Ishikawa (cell line): ENCODE results near the gene NARF.

Source experiments
- CEBPB ChIP-seq: IDR thresholded peaks from 2 replicates; pipeline ENCODE4 v1.6.1; 2012
- CREB1 ChIP-seq: IDR thresholded peaks from 2 replicates; pipeline ENCODE4 v1.6.1; 2012; ENCODE audit warnings: low read depth
- EGR1 ChIP-seq: IDR thresholded peaks from 2 replicates; pipeline ENCODE4 v1.6.1; 2012
- EP300 ChIP-seq: IDR thresholded peaks from 2 replicates; pipeline ENCODE4 v1.6.1; 2012; ENCODE audit warnings: borderline replicate concordance
- MAX ChIP-seq: IDR thresholded peaks from 2 replicates; pipeline ENCODE4 v1.6.1; 2012
- RAD21 ChIP-seq: IDR thresholded peaks from 2 replicates; pipeline ENCODE4 v1.6.1; 2012; ENCODE audit warnings: low read depth
- TAF1 ChIP-seq: IDR thresholded peaks from 2 replicates; pipeline ENCODE4 v1.6.1; 2012; ENCODE audit warnings: low read depth, mild to moderate bottlenecking
- TCF12 ChIP-seq: IDR thresholded peaks from 2 replicates; pipeline ENCODE4 v1.6.1; 2012; ENCODE audit warnings: low read depth
- YY1 ChIP-seq: IDR thresholded peaks from 2 replicates; pipeline ENCODE4 v1.6.1; 2012; ENCODE audit warnings: low read depth
- ZBTB7A ChIP-seq: IDR thresholded peaks from 2 replicates; pipeline ENCODE4 v1.6.1; 2012; ENCODE audit warnings: low read depth

GRCh38 chr17:82439829-82440365 lies 18.6 kb upstream of the NARF start:
- TF ChIP-seq RAD21 (no peak), YY1 (no peak), TCF12 (no peak), ZBTB7A (no peak), CEBPB (no peak), EGR1 (no peak), MAX (no peak), EP300 (no peak), CREB1 (no peak), TAF1 (no peak)
